GM19023 (cell line): ENCODE results near the gene CHKB.
A peak's percentile ranks its signal among the peaks of the same experiment; 100 is the strongest.
"Not testable (repeated sequence)": the region's sequence is repeated elsewhere in the genome, so short reads cannot be mapped to it uniquely, and the experiment has no call there.

Source experiments
- ATAC-seq: cut with Tn5 transposase; IDR thresholded peaks from one replicate; pipeline ENCODE4 v1.9.1; 2021; ENCODE audit warnings: mild to moderate bottlenecking, moderate library complexity; ENCODE audit not compliant: unreplicated experiment

The CHKB gene, protein sequence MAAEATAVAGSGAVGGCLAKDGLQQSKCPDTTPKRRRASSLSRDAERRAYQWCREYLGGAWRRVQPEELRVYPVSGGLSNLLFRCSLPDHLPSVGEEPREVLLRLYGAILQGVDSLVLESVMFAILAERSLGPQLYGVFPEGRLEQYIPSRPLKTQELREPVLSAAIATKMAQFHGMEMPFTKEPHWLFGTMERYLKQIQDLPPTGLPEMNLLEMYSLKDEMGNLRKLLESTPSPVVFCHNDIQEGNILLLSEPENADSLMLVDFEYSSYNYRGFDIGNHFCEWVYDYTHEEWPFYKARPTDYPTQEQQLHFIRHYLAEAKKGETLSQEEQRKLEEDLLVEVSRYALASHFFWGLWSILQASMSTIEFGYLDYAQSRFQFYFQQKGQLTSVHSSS

DNA sequence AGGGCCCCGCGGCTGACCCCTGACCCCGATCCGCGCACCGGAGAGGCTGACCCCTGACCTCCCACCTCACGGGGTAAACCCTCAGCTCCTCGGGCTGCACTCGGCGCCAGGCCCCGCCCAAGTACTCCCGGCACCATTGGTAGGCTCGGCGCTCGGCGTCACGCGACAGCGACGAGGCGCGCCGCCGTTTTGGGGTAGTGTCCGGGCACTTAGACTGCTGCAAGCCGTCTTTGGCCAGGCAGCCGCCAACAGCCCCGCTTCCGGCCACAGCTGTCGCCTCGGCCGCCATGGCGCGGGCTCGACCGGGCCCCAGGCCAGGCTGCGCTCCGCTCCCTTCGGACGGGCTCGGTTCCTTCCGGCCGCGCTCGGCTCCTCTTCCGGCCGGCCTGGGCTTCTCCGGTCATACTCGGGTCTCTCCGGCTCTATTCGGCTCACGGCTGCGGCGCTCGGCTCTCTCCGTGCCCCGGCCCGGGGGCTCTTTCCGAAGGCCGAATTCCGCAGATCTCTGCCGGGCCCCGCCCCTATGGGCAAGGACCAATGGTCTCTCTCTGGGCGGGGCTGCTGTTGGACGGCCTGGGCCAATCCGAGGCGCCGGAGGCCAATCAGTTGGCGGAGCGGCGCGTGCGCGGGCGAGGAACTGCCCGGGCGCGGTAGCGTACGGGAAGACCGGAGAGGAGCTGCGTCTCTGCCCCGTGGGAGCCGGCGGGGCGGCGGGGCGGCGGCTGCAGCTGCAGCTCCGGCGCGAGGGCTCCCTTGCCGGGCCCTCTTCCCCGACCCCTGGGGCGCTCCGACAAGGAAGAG, at the start of gene CHKB:
TSS of gene CHKB (minus strand) at position 357 of the 801 bp plus-strand sequence. CDS start at position 289, 68 bp downstream.
- peak; percentile 86 for ATAC-seq

DNA sequence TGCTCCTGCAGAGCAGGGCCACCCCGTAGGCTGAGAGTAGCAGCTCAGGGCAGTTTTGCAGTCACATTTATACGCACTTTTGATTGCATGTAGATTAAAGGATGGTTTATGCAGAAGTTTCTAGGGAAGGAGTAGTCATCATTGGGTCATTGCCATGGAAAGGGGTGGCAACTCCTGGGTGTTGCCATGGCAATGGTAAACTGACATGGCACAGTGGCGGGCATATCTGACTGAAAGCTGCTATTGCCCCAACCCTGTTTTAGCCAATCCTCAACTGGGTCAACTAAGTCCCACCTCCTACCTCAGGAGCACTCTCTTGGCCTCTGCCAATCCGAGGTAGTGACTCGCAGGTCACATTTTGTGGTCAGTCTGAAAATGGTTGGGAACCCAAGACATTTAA, 47.7 kb upstream of the CHKB start:
- ATAC-seq: no peak

DNA sequence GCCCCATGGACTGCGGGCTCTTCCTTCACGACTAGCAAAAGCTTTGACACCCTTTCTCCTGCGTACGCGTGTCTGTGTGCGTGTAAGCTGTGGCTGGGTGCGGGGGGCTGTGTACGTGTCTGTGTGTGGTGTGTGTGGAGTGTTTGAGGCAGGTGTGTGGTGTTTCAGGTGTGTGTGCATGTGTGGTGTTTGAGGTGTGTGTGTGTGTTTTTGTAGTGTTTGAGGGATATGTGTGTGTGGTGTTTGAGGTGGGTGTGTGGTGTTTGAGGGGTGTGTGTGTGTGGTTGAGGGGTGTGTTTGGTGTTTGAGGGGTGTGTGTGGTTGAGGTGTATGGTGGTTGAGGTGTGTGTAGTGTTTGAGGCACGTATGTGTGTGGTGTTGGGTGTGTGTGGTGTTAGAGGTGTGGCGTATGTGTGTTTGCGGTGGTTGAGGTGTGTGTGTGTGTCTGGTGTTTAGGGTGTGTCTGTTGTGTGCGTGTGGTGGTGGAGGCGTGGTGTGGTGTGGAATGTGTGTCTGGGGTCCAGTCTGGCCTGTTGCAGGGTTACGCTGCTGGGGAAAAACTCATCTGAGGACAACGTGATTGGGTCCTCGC, 46.0 kb upstream of the CHKB start:
- no peak for ATAC-seq

DNA sequence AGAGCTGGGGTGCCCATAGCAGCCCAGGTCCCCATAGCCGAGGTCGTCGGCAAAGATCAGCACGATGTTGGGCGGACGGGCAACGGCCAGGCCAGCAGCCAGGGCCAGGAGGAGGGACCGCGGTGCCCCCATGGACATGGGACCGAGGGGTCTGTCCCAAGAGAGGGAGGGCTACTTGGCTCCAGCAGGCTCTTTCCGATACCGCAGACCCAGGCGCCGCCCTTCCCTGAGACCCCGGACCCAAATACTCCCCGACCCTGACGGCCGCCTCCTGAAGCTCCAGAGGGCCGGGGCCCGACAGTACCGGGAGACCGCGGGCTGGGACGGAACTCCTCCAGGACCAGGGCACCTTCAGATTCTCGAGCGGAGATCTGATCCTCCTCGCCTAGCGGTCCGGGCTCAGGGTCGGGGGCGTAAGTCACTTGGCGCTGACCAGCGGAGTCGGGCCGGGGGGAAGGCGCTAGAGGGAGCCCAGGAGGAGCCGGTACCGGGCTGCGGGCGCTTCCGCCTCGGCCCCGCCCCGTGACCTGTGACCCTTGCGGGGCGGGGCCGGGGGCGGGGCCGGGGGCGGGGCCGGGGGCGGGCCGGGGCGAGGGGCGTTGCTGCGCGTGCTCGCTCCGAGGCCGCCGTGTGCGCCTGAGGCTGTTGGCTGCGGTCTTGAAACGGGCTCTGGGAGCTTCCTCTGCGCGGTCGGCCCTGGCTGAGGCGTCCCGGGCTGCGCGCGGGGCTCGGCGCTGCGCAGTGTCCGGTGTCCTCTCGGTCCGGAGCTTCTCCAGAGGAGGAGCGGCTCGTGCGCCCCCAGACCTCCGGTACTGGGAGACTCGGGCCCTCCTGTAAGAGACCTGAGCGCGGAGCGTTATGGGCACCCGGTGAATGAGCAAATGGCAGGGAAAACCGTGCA, 45.2 kb upstream of the CHKB start, which contains the start of gene ARSA:
TSS of gene ARSA (minus strand) at position 511 of the 901 bp plus-strand sequence. CDS start at position 138, 373 bp downstream.
- no peak for ATAC-seq

DNA sequence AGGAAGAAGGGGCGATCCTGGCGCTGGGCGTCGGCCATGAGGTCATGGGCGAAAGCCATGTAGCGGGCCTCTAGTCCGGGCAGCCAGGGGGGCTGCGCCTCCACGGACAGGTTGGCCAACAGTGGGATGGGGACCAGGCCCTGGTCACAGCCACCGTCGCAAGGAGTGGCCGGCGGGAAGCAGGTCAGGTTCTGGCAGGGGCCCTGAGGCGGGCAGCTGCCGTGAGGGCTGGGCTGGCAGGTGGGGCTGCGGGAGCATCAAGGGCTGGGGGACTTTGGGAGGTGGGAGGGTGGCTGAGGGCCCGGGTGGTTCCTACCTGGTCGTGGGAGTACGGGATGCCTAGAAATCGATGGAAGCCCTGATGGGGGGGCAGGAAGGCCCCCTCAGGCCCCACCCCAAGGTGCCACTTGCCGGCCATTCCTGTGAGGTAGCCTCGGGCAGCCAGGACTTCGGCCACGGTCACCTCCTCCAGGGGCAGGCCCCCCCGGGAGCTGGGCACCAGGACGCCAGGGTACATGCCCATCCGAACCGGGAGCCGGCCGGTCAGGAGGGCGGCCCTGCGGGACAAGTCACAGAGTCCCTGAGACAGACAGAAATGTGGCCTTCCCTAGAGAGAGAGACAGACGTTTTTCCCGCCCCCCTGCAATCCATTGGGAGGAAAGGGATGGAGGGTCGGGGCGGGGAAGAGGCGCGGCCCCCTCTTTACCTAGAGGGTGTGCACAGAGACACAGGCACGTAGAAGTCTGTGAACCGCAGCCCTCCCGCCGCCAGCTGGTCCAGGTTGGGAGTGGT, 44.4 kb upstream of the CHKB start:
- ATAC-seq: no peak

DNA sequence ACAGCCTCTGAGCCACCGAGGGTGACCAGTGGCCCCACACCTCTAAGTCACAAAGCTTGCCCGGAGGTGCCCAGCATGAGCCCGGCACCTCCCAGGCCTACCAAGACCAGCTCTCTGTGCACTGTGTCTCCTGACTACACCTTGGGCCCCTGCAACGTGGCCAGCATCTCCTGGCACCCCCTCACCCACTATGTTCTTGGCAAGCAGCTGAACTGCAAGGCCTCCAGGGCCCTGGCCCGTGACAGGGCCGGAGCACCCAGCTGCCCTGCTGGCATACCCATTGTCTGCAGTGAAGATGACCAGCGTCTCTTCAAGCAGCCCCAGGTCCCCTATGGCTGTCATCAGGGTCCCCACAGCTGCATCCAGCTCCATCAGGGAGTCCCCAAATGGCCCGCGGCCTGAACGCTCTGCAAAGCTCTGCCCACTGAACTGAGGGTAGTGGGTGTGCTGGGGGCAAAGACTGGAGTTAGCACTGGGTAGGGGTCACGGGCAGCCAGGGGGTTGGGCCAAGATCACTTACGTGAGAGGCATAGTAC, 43.7 kb upstream of the CHKB start:
- ATAC-seq: no peak

DNA sequence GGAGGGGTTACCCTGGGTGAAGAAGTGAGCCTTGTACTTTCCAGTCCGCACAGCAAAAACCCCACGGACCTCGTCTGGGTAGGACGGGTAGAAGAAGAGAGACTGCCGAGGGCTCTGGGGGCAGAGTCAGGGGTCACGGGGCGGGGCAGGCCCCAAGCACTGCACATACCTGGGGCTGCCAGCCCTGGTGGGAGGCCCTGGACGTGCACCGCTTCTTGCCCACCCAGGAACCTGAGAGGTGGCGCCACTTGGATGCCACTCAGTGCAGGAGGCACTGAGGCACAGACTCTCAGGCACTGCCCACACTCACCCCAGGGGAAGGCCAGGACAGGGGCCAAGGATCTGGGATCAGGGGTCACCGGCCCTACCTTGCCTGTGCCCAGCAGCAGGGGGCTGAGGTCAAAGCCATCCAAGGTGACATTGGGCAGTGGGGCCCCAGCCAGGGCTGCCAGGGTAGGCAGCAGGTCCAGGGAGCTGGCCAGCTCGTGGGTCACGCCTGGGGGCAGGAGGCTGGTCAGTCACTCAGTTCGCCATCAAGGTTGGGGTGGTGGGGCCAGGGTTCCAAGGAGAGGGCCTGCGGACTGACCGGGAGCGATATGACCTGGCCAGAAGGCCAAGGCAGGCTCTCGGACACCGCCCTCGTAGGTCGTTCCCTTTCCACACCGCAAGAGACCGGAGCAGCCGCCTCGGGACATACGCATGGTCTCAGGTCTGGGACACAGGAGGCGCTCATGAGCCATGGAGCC, 43.1 kb upstream of the CHKB start:
- no peak for ATAC-seq

DNA sequence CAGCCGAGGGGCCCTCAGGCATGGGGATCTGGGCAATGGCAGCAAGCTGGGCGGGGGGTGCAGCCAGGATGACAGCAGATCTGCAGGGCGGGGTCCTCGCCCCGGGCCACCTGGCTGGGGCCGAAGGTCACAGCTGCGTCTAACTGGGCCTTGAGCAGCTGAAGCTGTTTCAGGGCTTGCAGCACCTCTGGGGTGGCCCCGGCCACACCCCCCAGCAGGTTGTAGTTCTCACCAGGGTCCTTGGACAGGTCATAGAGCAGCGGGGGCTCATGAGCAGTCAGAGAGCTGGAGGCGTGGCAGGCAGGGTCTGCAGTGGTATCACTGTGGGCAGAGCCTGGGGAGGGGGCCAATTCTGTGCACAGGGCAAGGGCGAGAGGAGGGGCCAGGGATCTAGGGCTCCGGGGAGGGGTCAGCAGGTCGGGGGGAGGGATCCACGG, 42.5 kb upstream of the CHKB start:
- ATAC-seq: no peak

DNA sequence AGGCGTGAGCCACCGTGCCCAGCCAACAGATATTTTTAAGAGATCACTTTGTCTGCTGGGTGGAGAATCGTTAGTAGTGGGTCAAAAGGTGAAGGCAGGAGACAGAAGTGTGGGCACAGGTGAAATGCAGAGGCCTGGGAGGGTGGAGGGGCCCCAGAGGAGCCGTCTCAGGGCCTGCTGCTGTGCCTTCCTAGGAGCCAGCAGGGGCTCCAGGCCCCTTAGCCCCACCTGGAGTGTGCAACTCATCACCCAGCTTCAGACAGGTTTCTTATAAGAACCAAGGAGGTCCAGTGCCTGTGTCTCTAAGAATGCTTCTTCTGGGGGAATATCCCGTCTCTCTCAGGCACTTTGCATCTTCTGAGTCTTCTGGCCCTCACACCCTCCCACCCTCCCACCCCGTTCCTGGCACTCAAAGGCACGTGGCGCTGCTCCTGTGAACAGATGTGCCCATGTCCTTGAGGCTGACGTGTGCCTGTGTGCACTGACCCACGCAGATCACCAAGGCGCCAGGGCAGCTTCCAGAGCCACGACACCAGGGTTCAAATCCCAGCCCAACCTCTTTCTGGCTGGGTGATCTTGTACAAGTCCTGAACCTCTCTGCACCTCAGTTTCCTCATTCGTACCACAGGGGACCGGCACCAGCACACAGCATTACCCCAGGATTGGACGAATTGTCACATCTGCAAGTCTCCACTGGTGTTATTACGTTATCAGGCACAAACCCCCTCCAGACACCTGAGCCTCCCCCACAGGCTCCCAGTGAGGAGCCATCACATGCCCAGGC, 41.9 kb upstream of the CHKB start:
- no peak for ATAC-seq

DNA sequence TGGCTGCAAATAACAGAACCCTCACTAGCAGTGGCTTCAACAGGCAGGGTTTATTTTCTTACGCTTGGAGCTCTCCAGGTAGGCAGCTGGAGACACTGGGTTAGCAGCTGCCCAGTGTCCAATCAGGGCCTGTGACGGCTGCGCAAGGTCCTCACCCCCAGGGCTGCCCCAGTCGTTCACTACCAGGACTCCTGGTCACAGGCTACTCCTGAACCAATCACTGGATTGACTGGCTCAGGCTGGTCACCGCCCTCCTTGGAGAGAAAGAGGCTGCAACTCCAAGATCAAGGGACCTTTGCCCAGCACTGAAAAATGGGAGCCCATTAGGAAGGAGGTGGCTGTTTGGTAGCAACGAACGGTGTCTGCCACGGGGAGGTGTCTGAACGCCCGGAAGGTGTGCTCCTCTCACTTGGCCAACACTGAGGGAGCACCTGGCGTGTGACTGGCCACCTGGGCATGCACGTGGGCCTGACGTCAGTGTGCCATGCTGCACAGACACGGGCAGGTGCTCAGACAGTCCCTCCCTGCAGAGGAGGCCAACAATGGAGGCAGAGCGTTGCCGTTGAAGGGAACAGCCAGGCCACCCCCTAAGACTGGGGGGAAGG, 40.2 kb upstream of the CHKB start:
- ATAC-seq: no peak

DNA sequence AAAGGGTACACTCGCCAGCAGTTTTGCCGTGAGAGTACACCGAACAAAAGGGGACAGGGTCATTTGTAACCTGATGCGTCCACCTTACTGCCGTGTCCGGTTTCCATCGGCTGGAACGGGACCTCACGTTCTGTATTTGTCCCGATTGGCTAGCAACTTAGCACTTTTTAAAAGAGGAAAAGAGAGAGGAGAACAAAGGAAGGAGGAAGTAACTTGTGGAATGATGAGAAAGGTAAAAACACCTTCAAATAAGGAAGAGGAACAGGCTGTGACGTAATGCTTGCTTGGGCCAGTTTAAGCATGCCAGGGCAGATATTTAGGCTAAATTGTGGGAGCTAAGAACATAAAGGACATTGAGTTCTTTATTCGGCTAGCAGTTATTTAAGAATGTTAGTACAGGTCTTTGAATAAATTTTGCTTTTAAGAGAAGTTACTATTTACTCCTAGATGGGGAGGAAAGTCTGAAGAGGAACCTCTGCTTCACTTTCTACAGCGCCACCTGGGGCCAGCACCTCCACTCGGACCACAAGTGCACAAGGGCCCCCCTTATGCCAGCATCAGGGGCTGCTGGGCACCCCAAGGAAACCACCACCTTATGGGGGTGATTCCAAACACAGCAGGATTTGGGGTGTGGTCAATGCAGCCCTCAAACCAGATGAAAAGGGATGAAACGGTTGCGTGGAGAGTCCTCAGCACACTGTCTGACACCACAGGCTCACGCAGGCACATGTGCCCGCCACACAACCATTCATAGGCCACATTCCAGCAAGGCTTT, 39.5 kb upstream of the CHKB start:
- ATAC-seq: no peak

DNA sequence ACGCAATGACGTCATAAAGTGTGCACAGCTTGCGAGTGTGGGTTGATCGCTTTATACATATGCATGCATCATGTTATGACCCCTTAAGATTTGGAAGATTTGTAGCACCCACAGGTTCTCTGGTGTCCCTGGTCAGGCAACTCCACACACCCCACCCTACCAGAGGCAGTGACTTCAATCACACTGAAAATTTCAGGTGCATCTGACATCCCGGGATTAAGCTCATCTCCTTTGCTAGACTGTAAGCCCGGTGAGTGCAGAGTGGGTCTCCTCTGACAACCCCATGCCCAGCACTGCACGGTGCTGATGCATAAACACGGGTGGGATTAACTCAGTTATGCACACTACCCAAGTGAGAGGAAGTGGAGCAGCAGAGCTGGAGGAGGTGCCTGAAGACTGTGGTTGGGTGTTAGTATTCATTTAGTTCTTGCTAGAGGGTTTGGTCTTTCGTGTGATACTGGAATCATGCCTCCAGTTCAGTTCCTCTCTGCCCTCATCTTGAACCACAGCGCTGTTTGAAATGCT, 38.8 kb upstream of the CHKB start:
- ATAC-seq: peak; percentile 43

DNA sequence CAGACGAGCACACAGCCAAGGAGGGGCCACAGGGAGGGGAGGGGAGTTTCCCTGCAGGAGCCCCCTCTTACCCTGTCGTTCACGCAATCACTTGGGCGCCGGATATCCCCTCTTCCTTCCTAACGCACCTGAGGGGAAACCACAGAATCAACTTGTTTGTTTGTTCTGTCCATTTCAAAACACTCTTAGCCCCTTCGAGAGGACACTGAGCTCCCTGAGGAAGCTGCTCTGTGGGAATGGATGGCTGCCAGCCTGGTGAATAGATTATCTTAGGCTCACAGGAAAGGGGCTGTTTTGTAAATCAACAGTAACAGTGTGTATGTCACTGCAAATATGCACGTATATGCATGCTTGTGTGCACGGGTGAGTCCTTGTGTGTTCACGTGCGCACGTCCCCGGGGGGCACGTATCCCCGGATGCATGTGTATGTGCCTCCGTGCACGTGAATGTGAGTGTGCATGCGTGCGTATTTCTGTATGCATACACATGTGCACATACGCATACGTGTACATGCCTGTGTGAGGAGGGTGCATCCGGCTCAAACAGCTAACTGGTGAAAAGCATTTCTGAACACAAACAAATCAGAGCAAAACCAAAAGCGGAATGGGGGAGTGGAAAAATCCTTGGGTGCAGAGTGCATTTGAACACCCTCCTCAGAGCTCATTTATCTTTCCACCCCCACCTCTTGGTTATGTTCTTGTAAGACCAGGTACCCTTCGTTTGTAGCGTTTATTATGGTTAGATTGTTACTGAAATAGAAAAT, 38.1 kb upstream of the CHKB start:
- ATAC-seq: peak; percentile 47

DNA sequence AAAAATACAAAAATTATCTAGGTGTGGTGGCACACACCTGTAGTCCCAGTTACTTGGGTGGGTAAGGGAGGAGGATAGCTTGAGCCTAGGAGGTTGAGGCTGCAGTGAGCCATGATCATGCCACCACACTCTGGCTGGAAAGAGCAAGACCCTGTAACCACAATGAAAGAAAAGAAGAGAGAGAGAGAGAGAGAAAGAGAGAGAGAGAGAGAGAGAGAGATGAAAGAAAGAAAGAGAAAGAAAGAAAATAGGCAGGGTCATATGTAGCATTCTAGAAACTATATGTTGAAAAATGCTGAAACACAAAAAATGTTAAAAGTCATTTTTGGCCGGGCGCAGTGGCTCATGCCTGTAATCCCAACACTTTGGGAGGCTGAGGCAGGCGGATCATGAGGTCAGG, 31.6 kb upstream of the CHKB start:
- ATAC-seq: not testable (repeated sequence)

DNA sequence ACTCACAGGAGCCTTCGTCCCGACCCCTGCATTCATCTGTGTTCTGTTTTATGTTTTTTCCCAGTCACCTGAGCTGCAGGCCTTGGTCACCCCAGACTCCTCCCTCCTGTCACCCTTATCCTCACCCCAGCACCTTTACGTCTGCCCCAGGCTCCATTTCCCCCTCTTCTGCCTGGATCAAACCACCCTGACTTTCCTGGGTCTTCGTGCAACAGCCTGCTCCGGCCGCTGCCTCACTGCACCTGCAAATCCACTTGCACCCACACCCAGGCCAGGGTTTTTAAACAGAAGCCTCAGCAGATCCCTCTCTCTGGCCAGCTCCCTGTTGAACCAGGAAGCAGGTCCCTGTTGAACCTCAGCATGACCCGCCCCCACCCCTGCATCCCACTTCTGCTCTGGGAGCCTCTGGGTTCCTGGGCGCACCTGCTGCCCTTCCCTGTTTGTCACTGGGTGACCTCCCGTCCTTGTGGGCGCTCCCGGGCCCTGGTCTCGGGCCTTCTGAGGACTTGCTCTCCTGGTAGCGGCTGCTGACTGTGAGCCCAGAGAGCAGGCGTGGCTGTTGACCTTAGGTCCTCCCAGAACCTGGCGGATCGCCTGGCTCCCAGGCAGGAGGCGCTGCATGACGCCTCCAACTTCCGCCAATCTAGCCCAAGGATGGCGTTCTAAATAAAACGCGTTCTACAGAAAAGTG, 30.8 kb upstream of the CHKB start:
- no peak for ATAC-seq
